ENCODE results near the gene OSBPL5. TPM values are rescaled to one million over a fixed set of nuclear protein-coding genes. Genes with fewer than 3 reads are reported as not detected.

OSBPL5 gene
- total and polyA plus RNA-seq, 2 of the 4 experiments (the other 2 are of a cell fraction), result 14.9 to 22.3 TPM

DNA sequence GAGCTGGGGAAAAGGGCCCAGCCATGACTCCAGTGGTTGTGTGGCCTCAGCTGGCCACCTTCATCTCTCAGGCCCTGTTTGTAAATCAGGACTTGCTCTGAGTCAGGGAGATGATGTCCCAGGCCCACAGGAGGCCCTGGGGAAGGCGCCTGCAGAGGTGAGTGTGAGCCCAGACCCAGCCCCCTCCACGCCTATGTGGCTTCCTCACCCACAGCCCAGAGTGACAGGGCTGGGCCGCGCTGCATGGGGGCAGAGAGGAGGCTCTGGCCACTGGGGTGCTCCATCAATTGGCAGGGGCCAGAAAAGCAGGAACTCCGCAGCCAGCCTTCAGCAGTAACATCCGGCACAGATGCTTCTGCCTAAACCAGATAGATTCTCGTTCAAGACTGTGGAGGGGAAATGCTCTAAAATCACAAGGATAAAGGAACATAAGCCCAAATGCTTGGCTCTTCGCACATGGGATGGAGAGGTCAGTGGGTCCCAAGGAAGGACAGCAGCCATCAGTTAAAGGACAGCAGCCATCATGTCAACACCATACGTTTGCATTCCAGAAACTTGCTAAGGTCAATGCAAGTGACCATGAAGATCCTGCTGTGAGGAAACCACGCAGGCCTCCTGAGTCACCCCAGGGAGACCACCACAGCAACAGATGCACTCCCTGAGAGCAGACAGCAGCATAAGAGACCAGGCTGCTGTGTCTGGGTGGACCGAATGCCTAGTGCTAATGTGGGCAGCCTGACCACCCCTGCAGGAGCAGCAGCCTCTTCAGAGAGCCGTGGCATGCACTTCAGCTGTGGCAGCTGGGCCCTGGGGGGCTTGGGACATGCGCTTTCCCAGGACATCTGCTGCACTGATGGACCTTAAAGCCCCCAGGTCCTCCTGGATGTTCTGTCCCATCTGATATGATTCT is 28.3 kb downstream of the OSBPL5 start:
- Histone ChIP-seq H2BK15ac (ENCODE audit: low read depth, low read length) (no peak overlapping the region), H2BK120ac (ENCODE audit: low read depth, low read length) (no peak overlapping the region), H4K5ac (ENCODE audit: low read depth, low read length) (no peak overlapping the region), H3K14ac (replicated peaks; ENCODE audit: low read depth, low read length) (no peak overlapping the region), H2AK5ac (ENCODE audit: low read depth, low read length) (no peak overlapping the region), H3K9me3 (ENCODE audit: control insufficient read depth, insufficient read depth, low read length) (no peaks in the 10 kb centered on the region), H3K23ac (ENCODE audit: low read depth, low read length) (no peak overlapping the region), H3K27me3 (ENCODE audit: control insufficient read depth, insufficient read depth, low read length) (no peaks in the 10 kb centered on the region), H3K4me2 (ENCODE audit: low read depth, low read length) (no peak overlapping the region), H3K9ac (ENCODE audit: low read depth, low read length) (no peak overlapping the region), H3K27ac (ENCODE audit: insufficient read depth, low read length) (no peak overlapping the region), H3K9me1 (ENCODE audit: insufficient read depth, low read length) (peaks cover 3% of the 10 kb centered on the region; the same call in 1 of the 2 replicates), H2AFZ (replicated peaks; ENCODE audit: low read length, poor library complexity) (no peak overlapping the region), H3K79me1 (ENCODE audit: low read depth in 1 of 2, low read length in 2 of 2) (peaks cover 10 to 89% of the 10 kb centered on the region in 2 experiments; a peak in 3 of 4 replicates), H4K8ac (ENCODE audit: low read depth in 2 of 2, low read length in 2 of 2) (no peak overlapping the region), H2BK5ac (ENCODE audit: low read depth, low read length, poor library complexity, severe bottlenecking) (no peak overlapping the region), H3K36me3 (ENCODE audit: control insufficient read depth, insufficient read depth, low read length) (peaks cover 6% of the 10 kb centered on the region), H2AK9ac (replicated peaks; ENCODE audit: low read depth, low read length, poor library complexity) (no peak overlapping the region), H3K4ac (ENCODE audit: low read depth, low read length) (no peak overlapping the region), H2BK20ac (ENCODE audit: low read depth, low read length) (no peak overlapping the region), H4K20me1 (ENCODE audit: insufficient read depth, low read length) (peaks cover 94% of the 10 kb centered on the region), H3K56ac (ENCODE audit: extremely low read depth, insufficient read depth, low read length) (no peak overlapping the region), H4K91ac (ENCODE audit: insufficient read depth, low read depth, low read length) (no peak overlapping the region), H3K4me1 (ENCODE audit: control insufficient read depth, insufficient read depth, low read length) (peaks cover 2% of the 10 kb centered on the region; the same call in 1 of the 2 replicates), H3K4me3 (ENCODE audit: insufficient read depth, low read depth, low read length) (no peak overlapping the region), H3K18ac (ENCODE audit: low read depth, low read length) (no peak overlapping the region)
- dilution Hi-C loops (cut with HindIII; ENCODE audit: low sequenced_read_pairs, unreplicated experiment), result no loop called here
- WGBS, 2 experiments (ENCODE audit: extremely low coverage in 2 of 2, insufficient read length in 1 of 2), result 95% methylated on average over 6 of the region's 13 CpGs; no CpG with 5 or more reads in 1 of the 2 experiments
- BruUV-seq (replicated peaks), result no TSS peak
- ATAC-seq (ENCODE audit: low read depth) (no peak), DNase-seq (no peak)
- ChIA-PET CTCF (no interaction called here), POLR2A (ENCODE audit: unreplicated experiment) (no interaction called here)
- intact Hi-C loops (cut with micrococcal nuclease), result no loop called here
- in situ Hi-C loops (cut with MboI; ENCODE audit: low sequenced_read_pairs), result no loop called here
- TF ChIP-seq POLR2A (IDR thresholded peaks at IDR 0.05; ENCODE audit: low read depth, low read length) (no peak), RCOR1 (IDR thresholded peaks at IDR 0.05; ENCODE audit: insufficient replicate concordance, low read length) (no peak), FOS (IDR thresholded peaks at IDR 0.05; ENCODE audit: low read depth, low read length) (no peak), CEBPB (IDR thresholded peaks at IDR 0.05; ENCODE audit: low read depth, low read length) (no peak), CHD1 (IDR thresholded peaks at IDR 0.05; ENCODE audit: low read depth, low read length) (no peak), BHLHE40 (IDR thresholded peaks at IDR 0.05; ENCODE audit: low read depth, low read length) (no peak), NFE2L2 (IDR thresholded peaks at IDR 0.05; ENCODE audit: low read depth, low read length) (no peak), MAFK (IDR thresholded peaks at IDR 0.05; ENCODE audit: low read depth, low read length) (no peak), SMC3 (IDR thresholded peaks at IDR 0.05; ENCODE audit: low read depth, low read length) (no peak), RFX5 (IDR thresholded peaks at IDR 0.05; ENCODE audit: low read depth, low read length) (no peak), MAZ (IDR thresholded peaks at IDR 0.05; ENCODE audit: borderline replicate concordance, low read depth, low read length) (no peak), RAD21 (IDR thresholded peaks at IDR 0.05; ENCODE audit: low read length) (no peak), MXI1 (IDR thresholded peaks at IDR 0.05; ENCODE audit: borderline replicate concordance, low read depth, low read length) (no peak)
- TF ChIP-seq, protein P1, sequence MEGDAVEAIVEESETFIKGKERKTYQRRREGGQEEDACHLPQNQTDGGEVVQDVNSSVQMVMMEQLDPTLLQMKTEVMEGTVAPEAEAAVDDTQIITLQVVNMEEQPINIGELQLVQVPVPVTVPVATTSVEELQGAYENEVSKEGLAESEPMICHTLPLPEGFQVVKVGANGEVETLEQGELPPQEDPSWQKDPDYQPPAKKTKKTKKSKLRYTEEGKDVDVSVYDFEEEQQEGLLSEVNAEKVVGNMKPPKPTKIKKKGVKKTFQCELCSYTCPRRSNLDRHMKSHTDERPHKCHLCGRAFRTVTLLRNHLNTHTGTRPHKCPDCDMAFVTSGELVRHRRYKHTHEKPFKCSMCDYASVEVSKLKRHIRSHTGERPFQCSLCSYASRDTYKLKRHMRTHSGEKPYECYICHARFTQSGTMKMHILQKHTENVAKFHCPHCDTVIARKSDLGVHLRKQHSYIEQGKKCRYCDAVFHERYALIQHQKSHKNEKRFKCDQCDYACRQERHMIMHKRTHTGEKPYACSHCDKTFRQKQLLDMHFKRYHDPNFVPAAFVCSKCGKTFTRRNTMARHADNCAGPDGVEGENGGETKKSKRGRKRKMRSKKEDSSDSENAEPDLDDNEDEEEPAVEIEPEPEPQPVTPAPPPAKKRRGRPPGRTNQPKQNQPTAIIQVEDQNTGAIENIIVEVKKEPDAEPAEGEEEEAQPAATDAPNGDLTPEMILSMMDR (conservative IDR thresholded peaks at IDR 0.05; ENCODE audit: low read depth, low read length), result no peak
- TF ChIP-seq, protein P2, sequence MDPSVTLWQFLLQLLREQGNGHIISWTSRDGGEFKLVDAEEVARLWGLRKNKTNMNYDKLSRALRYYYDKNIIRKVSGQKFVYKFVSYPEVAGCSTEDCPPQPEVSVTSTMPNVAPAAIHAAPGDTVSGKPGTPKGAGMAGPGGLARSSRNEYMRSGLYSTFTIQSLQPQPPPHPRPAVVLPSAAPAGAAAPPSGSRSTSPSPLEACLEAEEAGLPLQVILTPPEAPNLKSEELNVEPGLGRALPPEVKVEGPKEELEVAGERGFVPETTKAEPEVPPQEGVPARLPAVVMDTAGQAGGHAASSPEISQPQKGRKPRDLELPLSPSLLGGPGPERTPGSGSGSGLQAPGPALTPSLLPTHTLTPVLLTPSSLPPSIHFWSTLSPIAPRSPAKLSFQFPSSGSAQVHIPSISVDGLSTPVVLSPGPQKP (IDR thresholded peaks at IDR 0.05; ENCODE audit: borderline replicate concordance, low read depth, low read length), result no peak

Data from IMR-90 (cell line).